Astrocyte of the cerebellum (primary cell): ENCODE results near the gene USP48.

Experiments used
- DNase-seq: peaks from one replicate; pipeline ENCODE4 v3.0.0-alpha.2; 2011; ENCODE audit warnings: low read depth
- H3K4me3 ChIP-seq: 2 replicates; pipeline ENCODE4 v1.5.1; 2011; ENCODE audit warnings: mild to moderate bottlenecking, low read depth, low read length, moderate library complexity
- in situ Hi-C: cut with HindIII; loops from 2 replicates; pipeline ENCODE4 v1.10.0; 2017; ENCODE audit warnings: low sequenced_read_pairs
- TF ChIP-seq, protein P1 (sequence below): IDR thresholded peaks from 2 replicates; pipeline ENCODE4 v1.5.1; 2012; ENCODE audit warnings: low read length, low read depth, moderate library complexity, mild to moderate bottlenecking; ENCODE audit errors: missing control alignments

The USP48 gene

DNA sequence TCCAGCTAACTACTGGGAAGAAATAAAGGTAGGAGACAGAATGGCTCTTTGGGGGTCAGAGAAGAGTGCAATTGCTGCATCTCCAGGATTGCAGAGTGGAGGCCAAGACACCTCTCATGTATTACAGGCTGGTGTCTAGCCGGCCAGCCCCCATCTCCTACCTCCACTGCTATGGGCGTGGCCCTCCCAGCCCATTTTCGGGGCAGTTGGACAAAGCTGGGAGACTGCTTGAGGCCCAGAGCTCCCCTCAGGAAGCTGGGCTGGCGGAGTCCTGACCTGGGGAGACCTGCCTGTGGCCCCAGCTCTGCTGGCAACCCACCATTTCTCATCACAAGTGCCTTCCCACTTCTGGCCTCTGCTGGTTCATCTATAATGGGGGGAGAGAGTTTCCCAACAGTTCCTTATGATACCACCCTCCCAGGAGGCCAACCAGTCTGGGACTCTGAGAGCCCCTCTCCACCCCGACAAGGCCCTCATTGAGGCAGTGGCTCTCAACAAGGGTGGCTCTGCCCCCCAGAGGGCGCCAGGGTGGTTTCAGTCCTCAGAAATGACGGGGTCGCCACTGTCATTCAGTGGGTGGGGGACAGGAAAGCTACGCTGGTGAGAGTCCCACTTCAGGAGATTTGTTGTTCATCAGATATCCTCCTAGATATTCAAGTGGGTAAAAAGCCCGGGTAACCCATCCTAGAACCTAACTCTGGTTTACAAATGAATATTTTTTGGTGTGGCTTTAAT lies 125.3 kb downstream of the USP48 start:
- in situ Hi-C loops = no loop called here
- H3K4me3 ChIP-seq = no peak overlapping the region
- TF ChIP-seq, protein P1, sequence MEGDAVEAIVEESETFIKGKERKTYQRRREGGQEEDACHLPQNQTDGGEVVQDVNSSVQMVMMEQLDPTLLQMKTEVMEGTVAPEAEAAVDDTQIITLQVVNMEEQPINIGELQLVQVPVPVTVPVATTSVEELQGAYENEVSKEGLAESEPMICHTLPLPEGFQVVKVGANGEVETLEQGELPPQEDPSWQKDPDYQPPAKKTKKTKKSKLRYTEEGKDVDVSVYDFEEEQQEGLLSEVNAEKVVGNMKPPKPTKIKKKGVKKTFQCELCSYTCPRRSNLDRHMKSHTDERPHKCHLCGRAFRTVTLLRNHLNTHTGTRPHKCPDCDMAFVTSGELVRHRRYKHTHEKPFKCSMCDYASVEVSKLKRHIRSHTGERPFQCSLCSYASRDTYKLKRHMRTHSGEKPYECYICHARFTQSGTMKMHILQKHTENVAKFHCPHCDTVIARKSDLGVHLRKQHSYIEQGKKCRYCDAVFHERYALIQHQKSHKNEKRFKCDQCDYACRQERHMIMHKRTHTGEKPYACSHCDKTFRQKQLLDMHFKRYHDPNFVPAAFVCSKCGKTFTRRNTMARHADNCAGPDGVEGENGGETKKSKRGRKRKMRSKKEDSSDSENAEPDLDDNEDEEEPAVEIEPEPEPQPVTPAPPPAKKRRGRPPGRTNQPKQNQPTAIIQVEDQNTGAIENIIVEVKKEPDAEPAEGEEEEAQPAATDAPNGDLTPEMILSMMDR = no peak
- no peak for DNase-seq

DNA sequence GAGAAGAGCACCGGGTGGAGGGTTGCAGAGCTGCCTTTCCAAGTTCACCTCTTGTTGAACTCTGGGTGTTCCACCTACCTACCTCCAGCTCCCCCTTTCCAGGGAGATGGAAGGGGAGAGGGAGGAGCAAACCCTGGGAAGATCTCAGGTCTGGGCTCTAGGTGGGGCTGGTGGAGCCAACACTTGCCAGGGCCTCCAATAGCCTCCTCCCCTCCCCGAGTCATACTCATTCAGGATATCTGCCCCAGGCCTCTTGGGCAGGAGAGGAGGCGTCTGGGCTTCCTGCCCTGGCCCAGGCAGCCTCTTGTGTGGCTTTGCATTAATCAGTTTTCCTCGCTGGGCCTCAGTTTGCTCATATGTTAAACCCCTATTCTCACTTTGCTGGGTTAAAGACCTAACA lies 127.2 kb downstream of the USP48 start:
- in situ Hi-C loops = no loop called here
- DNase-seq = no peak
- no peak overlapping the region for H3K4me3 ChIP-seq
- TF ChIP-seq, protein P1 = peak; percentile 4

DNA sequence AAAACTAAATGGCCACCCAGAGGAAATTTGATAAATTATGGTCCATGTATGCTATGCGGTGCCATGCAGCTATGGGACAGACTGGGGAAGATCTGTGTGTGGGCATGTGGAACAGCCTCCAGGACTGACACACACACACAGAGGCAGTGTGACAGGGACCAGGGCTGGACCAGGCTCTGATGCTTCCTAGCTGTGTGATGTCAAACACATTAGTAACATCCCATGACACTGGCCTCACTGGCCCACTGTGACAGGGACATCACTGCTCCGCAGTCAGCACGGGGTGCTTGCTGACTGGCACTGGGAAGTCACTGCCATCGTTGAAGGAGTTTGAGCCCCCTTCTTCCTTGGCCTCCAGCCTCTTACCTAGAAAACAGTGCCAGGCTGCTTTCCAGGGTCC lies 127.7 kb downstream of the USP48 start:
- TF ChIP-seq, protein P1 = no peak
- no peak overlapping the region for H3K4me3 ChIP-seq
- in situ Hi-C loops = no loop called here
- no peak for DNase-seq

DNA sequence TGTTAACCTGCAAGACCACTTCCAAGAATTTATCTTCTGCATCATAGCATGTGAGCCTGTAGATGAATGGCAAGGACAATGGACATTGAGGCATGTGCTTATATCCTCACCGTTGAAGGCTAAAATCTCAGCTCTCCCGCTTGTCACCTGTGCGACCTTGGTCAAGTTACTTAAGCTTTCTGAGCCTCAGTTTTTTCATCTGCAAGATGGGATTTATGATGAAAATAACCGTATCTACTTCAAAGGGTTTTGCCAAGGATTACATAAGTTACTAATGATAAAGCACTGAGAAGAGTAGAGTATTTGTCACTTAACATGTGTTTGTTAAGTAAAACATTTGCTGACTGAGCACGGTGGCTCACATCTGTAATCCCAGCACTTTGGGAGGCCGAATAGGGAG lies 128.7 kb downstream of the USP48 start:
- in situ Hi-C loops = no loop called here
- DNase-seq = no peak
- TF ChIP-seq, protein P1 = no peak

DNA sequence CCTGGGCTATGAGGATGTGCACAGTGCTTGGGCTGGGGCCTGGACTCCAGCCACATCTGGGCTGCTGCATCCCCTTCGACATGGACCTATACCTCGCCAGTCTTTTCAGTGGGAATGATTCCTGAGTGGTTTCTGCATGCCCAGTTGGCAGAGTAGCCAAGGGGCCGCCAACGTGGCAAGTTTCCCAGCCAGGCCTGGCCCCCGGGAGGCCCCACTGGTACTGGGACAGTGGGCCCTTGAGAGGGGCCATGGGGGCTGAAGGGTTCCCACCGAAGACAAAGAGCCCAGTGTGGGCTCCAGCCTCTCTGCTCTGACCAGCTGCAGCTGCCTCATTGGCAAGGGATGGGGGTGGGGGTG lies 129.2 kb downstream of the USP48 start:
- no peak for DNase-seq
- H3K4me3 ChIP-seq = no peak overlapping the region
- TF ChIP-seq, protein P1 = no peak
- in situ Hi-C loops = no loop called here

More for the DNA sequence above, 128.7 kb downstream of the USP48 start:
- H3K4me3 ChIP-seq = no peak overlapping the region

DNA sequence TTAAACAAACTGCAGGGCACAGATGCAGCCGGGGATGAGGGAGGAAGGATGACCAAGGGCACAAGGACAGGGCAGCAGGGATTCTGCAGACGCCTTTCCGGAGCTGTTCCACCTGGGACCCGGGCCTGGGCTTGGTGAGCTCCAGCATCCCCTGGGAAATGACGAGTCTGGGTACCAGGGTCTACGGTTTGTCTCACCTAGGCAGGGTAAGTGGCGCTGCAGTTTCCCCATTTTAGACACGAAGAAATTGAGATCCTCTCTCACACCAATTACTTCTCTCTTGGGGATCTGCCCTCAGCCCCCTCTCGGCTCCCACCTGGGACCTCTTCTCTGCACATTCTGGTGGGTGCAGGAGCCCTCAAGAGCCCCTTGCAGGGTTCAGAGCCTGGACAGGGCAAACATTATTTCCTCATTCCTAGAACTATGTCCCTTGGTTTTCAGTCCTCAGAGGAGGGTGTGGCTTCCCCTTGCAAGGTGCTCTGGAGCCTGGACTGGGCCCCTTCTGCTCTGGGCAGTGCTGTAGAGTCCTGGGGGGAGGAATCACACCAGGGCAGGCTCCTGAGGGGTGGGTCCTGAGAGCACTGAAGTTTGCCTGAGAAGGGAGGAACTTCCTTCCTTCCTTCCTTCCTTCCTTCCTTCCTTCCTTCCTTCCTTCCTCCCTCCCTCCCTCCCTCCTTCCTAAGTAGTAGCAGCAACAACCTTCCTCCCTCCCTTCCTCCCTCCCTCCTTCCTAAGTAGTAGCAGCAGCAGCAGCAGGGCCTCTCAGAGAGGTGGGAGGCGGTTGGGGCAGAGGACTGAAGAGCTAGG lies 129.8 kb downstream of the USP48 start:
- no peak for DNase-seq
- TF ChIP-seq, protein P1 = no peak
- in situ Hi-C loops = no loop called here
- no peak overlapping the region for H3K4me3 ChIP-seq
